ENCODE measurements around the gene DCAKD.

- TF ChIP-seq POLR2A (IDR thresholded peaks at IDR 0.05; ENCODE audit: low read length) (no peak), GATA1 (IDR thresholded peaks at IDR 0.05; ENCODE audit: low read depth, low read length) (no peak)
Measured at GRCh38 chr17:45040459-45040858, 11.0 kb downstream of the DCAKD start.

Measured in erythroblast (primary cell).